ENCODE data around the gene PLEKHA7. TPM values are rescaled to one million over a fixed set of nuclear protein-coding genes. Genes with fewer than 3 reads are reported as not detected.
A peak's percentile ranks its signal among the peaks of the same experiment; 100 is the strongest.

The PLEKHA7 gene
- total RNA-seq, 2 donors from 2014 or later = 17.5 to 21.9 TPM

- 82 to 91% methylated on average over 4 of the region's 4 CpGs for WGBS, 2 experiments (ENCODE audit: insufficient coverage in 1 of 2, insufficient read length in 1 of 2)
- H3K36me3 Mint-ChIP-seq (ENCODE audit: low read depth) = peaks cover 5% of the 10 kb centered on the region
- H3K4me1 Mint-ChIP-seq = peaks cover 65% of the 10 kb centered on the region
- H3K27ac ChIP-seq (ENCODE audit: low read depth, low read length) = no peak overlapping the region
- TF ChIP-seq CTCF (conservative IDR thresholded peaks at IDR 0.05) = no peak
- H3K27ac Mint-ChIP-seq = peak overlapping the region; percentile 41
- H3K27me3 ChIP-seq (ENCODE audit: control insufficient read depth, insufficient read depth, low read length, poor library complexity, severe bottlenecking) = no peaks in the 10 kb centered on the region
- no peak overlapping the region for H3K4me3 ChIP-seq (ENCODE audit: low read length)
- no peaks in the 10 kb centered on the region for H3K36me3 ChIP-seq (ENCODE audit: control insufficient read depth, insufficient read depth, low read length)
- peaks cover 16% of the 10 kb centered on the region for H3K4me1 ChIP-seq (ENCODE audit: control insufficient read depth, insufficient read depth, low read length)
- no peak overlapping the region for H3K9ac ChIP-seq (ENCODE audit: extremely low read depth, low read length, poor library complexity, severe bottlenecking)
- peaks cover 13% of the 10 kb centered on the region for H3K9me3 ChIP-seq (ENCODE audit: control insufficient read depth, low read length)
- H3K9me3 Mint-ChIP-seq = peaks cover 11% of the 10 kb centered on the region
- peaks cover 15% of the 10 kb centered on the region for H3K27me3 Mint-ChIP-seq (ENCODE audit: insufficient read depth)
- peak; percentile 79 for DNase-seq
- peak overlapping the region; percentile 27 for H3K4me3 Mint-ChIP-seq
Observed at GRCh38 chr11:16893456-16894066, 120.7 kb downstream of the PLEKHA7 start.

- Histone ChIP-seq H3K4me3 (ENCODE audit: low read length) (no peak overlapping the region), H3K9ac (ENCODE audit: extremely low read depth, low read length, poor library complexity, severe bottlenecking) (no peak overlapping the region), H3K36me3 (ENCODE audit: control insufficient read depth, insufficient read depth, low read length) (no peaks in the 10 kb centered on the region), H3K27ac (ENCODE audit: low read depth, low read length) (no peak overlapping the region), H3K9me3 (ENCODE audit: control insufficient read depth, low read length) (peaks cover 13% of the 10 kb centered on the region), H3K4me1 (ENCODE audit: control insufficient read depth, insufficient read depth, low read length) (peaks cover 5% of the 10 kb centered on the region), H3K27me3 (ENCODE audit: control insufficient read depth, insufficient read depth, low read length, poor library complexity, severe bottlenecking) (no peaks in the 10 kb centered on the region)
- H3K36me3 Mint-ChIP-seq (ENCODE audit: low read depth) = peaks cover 7% of the 10 kb centered on the region
- WGBS, 2 experiments (ENCODE audit: insufficient coverage in 1 of 2, insufficient read length in 1 of 2) = 97 to 100% methylated on average over 1 of the region's 1 CpG
- DNase-seq = no peak
- peaks cover 49% of the 10 kb centered on the region for H3K4me1 Mint-ChIP-seq
- no peak overlapping the region for H3K27ac Mint-ChIP-seq
- H3K9me3 Mint-ChIP-seq = peaks cover 21% of the 10 kb centered on the region
- H3K4me3 Mint-ChIP-seq = no peak overlapping the region
- no peak for TF ChIP-seq CTCF (conservative IDR thresholded peaks at IDR 0.05)
- peaks cover 15% of the 10 kb centered on the region for H3K27me3 Mint-ChIP-seq (ENCODE audit: insufficient read depth)
Observed at GRCh38 chr11:16891964-16892363, 122.2 kb downstream of the PLEKHA7 start.

- whole genome bisulfite sequencing, 2 experiments (ENCODE audit: insufficient coverage in 1 of 2, insufficient read length in 1 of 2) = 98 to 100% methylated on average over 1 to 2 of the region's 2 CpGs
- peaks cover 25% of the 10 kb centered on the region for H3K9me3 Mint-ChIP-seq
- peaks cover 4% of the 10 kb centered on the region for H3K4me1 ChIP-seq (ENCODE audit: control insufficient read depth, insufficient read depth, low read length)
- no peaks in the 10 kb centered on the region for H3K36me3 ChIP-seq (ENCODE audit: control insufficient read depth, insufficient read depth, low read length)
- peaks cover 13% of the 10 kb centered on the region for H3K27me3 Mint-ChIP-seq (ENCODE audit: insufficient read depth)
- H3K27me3 ChIP-seq (ENCODE audit: control insufficient read depth, insufficient read depth, low read length, poor library complexity, severe bottlenecking) = no peaks in the 10 kb centered on the region
- DNase-seq = no peak
- no peak overlapping the region for H3K4me3 Mint-ChIP-seq
- peaks cover 41% of the 10 kb centered on the region for H3K4me1 Mint-ChIP-seq
- H3K27ac ChIP-seq (ENCODE audit: low read depth, low read length) = no peak overlapping the region
- no peak overlapping the region for H3K9ac ChIP-seq (ENCODE audit: extremely low read depth, low read length, poor library complexity, severe bottlenecking)
- TF ChIP-seq CTCF (conservative IDR thresholded peaks at IDR 0.05) = no peak
- H3K9me3 ChIP-seq (ENCODE audit: control insufficient read depth, low read length) = peaks cover 13% of the 10 kb centered on the region
- H3K4me3 ChIP-seq (ENCODE audit: low read length) = no peak overlapping the region
- H3K27ac Mint-ChIP-seq = no peak overlapping the region
- H3K36me3 Mint-ChIP-seq (ENCODE audit: low read depth) = peaks cover 7% of the 10 kb centered on the region
Observed at GRCh38 chr11:16891165-16891564, 123.0 kb downstream of the PLEKHA7 start.
